NCI-H2227 (cell line): ENCODE data around the gene ELFN1.

Source experiments
- DNase-seq: peaks from one replicate; lab custom pipeline; 2025; ENCODE audit not compliant: unreplicated experiment; lab: John Stamatoyannopoulos, UW

ELFN1 gene

DNA sequence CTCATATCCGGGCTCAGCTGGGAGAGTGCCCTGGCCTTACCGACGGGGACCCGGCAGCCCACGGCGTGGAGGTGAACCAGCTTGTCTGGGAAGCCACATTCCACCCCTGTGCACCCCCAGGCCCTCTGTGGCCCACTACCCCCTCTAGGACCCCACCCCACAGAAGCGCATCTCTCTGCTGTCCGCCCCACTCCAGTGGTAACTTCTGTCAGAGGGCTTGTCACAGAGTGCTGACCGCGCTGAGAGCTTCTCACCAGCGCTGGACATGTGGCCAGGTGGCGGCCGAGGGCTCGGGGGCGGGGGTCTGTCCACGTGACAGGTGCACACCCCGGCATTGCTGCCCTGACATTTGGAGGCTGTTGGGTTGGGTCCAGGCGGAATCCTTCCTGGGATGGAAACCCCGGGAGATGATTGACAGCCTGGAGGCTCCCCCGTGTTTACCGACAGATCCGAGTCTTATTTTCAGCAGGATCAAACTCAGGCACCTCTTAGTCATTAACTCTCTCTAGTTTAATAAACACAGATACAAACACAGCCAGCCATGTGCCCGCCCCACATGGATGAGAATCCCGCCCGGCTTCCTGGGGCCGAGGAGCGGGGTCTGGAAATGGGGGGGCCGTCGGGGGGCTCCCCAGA, 5.1 kb downstream of the ELFN1 start:
- DNase-seq: no peak

DNA sequence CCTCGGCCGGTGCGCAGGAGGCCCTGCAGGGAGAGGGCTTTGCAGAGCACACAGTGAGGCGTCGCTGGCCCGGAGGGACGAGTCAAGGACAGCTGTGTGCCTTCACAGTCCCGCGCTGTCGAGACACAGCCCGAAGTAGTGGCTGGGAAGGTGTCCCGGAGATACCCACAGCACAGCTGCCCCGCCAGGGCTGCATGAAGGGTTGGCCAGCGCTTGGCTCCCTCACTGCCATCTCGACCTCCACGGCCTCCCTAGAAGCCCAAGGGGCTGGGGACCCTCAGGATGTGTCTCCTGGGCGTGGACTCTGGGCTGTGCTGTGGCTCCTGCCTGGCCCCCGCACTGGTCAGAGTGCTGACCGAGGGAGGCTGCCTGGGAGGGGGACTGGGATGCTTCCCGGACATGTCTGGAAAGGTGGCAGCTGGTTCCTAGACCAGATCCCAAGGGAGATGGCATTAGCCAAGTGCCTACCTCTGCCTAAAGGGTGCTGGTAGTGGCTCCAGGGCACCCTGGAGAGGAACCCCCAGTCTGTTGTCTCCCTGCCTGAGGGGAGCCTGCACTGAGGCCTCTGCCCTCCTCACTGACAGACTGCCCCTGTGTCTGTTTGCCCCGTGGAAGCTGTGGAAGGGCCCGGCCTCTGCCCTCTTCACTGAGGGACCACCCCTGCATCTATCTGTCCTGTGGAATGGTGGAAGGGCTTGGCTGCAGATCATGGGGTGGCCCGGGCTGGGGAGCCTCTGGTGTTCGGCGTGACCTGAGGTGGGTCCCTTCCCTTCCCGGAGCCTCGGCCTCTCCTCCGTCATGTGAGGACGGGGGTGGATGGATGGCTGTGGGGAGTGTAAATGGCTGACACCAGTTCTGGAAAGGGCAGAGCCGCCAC, 5.8 kb downstream of the ELFN1 start:
- no peak for DNase-seq

DNA sequence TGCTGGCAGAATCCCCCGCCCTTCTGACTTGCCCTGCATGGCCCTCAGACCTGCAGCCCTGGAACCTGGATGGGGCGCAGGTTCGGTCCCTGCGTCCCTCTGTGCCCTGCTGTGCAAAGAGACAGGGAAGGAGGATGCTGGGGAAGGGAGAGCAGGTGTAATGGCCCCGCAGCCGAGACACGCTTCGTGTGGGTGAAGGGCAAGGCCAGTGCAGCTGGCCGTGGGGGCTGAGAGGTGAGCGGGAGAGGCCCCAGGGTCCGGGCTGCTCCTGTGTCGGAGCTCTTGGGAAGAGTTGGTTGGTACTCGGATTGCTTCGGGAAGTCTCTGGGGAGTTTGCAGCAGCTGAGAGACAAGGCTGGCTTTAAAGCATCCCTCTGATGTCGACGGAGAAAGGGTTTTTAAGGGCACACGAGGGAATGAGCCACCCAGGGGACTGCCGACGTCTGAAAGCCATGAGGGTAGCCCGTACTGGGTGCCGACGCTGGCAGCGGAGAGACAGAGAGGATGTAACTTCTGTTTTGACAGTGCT, 6.5 kb downstream of the ELFN1 start:
- no peak for DNase-seq

DNA sequence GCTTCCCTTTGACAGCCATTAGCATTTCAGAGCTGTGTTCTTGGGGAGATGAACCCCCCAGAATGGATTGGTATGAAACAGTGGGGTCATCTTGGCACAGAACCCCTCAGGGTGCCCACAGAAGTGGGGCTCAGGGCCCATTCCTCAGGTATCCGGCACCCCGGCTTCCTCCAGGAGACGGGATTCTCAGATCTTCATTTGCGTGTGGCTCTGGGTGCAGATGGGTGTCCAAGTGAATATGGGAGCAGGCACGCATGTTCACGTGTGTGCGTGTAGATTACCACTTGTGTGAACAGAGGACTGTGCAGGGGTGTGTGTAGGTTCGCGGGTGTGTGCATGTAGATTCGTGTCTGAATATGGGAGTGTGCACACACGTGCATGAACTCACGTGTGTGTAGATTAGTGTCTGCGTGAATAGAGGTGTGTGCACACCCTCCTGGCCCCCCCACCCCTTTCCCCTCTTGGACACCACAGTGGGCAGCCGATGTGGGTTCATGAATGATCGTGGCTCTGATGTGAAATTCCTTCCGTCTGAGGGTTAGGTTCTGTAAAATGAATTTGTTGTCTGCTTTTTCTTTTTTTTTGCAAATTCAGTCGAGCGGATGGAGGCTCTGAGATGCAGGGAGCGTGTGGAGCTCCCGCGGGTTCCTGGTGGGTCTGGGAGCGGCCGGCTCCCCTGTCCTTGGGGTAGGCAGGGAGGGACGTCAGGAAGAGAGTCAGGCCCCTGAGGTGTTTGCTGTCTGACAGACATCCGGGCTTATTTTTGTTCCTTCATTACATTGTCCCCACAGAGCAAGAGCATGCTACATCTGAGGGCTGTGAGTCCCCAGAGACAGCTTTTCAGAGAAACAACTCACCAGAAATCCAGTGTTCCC, 7.4 kb downstream of the ELFN1 start:
- no peak for DNase-seq

DNA sequence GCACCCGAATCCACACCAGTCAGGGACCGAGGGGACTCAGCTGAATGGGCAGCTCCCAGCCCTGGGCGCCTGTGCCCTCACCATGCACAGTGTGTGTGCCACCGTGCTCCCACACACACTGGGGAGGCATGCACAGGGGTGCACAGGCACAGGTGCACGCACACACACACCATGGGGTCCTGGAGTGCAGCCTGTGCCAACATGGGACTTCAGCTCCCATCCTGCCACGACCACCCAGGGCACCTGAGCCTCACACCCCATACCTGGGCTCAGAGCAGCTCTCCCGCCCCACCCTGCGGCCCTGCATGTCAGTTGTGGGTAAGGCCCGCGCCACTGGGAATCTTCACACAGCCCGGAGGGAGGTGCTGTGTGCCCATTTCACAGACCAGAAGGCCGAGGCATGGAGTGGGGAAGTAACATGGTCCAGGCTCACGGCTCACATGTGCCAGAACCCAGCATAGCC, 8.0 kb downstream of the ELFN1 start:
- DNase-seq: no peak

- no peak for DNase-seq
Measured at GRCh38 chr7:1678571-1679325, 8.7 kb downstream of the ELFN1 start.

DNA sequence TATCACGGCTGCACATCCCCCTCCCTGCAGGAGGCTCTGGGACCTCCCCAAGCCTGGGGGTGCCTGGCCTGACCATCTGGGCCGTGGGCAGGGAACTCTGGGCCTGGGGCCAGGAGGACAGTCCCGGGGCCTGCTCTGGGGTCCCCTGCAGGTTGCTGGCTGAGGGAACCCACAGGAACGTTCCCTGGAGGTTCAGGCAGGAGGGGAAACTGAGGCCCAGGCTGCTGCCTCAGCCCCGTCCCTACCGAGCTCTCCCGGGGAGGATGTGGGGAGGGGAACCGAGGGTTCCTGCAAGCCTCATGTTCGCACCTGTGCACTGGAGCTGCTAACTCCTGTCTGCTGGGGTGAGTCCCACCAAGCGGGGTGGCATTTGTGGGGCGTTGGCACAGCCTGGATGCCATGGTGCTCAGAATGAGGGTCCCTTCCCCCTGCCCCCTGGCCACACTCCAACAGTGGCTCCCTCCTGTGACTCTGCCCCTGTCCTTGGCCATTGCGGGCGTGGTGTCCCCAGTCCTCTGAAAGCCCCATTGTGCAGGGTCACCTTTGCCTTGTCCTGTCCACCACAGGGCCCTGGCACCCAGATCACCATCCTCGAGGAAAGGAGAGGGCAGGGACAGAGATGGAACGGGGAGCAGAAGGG, 9.4 kb downstream of the ELFN1 start:
- no peak for DNase-seq

DNA sequence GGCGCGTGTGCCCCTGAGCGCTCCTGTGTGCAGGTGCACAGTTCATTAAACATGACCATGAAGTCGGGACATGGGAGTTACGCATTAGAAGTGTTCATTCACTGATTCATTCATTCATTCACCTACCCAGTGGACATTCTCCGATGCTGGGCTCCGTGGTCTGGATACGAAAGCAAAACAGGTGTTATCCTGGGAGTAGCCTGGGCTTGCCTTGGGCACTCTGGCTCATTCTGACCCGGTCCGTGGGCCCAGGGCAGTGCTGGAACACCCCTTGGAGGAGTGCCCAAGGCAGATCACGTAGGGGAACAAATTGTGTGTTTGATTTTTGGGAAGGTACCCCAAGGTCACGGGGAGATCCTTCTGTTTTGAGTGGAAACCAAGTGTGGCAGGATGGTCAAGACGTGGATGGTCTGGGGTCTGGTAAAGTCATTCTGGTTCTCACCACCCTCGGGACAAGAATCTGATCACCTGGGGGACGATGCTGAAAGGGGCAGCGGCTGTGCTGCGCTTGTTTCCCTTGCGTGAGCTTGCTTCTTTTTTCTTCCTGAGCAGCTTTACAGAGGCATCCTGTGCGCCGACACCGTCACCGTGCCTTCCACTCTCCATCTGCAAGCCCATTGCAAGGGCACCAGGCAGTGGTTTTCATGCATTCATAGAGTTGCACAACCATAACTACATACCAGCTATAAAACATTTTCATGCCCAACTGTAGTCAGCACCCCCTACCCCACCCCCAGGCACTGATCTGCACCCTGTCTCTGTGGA, 10.1 kb downstream of the ELFN1 start:
- DNase-seq: no peak

DNA sequence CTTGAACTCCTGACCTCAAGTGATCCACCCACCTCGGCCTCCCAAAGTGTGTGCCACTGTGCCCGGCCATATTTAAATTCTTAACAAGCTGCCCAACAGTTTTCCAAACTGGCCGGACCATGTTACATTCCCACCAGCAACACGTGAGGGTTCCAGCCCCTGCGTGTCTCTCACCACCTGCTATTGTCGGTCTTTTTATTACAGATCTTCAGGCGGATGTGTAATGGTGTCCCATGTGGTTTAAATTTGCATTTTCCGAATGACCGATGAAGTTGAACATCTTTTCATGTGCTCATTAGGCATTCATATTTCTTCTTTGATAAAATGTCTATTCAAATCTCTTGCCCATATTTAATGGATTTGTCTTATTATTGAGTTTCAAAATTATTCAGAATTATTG, 11.5 kb downstream of the ELFN1 start:
- DNase-seq: no peak

DNA sequence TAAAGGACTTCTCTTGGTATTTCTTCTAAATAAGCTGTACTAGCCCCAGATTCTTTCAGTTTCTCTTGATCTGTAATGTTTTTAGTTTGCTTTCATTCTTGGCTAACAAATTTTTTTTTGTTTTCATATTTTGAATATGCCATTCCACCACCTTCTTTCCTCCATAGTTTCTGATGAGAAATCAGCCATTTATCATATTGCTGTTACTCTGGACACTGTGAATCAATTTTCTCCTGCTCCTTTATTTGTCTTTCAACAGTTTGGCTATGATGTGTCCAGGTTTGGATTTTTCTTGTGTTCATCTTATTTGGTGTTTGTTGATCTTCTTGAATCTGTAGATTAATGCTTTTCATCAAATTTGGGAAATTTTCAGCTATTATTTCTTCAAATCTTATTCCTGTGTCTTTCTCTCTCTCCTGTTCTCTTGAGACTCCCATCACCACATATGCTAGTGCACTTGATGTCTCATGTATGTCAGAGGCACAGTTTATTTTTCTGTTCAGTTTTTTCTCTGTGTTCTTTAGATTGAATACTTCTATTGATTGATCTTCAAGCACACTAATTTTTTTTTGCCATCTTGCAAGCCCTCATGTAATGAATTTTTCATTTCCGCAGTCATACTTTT, 15.0 kb downstream of the ELFN1 start:
- no peak for DNase-seq

DNA sequence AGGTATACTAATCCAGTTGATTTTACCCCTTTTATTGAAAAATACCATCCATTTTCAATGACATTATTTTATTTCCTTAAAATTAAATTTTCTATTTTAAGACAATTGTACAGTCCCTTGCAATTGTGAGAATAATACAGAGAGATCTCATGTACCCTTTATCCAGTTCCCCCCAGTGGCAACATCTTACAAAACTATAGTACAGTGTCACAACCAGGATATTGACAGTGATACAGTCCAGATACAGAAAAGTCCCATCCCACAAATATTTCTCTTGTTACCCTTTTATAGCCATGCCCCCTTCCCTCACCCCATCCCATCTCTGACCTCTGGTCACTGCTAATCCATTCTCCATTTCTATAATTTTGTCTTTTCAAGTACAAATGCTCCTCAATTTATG, 18.5 kb downstream of the ELFN1 start:
- no peak for DNase-seq

GRCh38 chr7:1689311-1689710, 19.2 kb downstream of the ELFN1 start:
- DNase-seq: peak; percentile 15

DNA sequence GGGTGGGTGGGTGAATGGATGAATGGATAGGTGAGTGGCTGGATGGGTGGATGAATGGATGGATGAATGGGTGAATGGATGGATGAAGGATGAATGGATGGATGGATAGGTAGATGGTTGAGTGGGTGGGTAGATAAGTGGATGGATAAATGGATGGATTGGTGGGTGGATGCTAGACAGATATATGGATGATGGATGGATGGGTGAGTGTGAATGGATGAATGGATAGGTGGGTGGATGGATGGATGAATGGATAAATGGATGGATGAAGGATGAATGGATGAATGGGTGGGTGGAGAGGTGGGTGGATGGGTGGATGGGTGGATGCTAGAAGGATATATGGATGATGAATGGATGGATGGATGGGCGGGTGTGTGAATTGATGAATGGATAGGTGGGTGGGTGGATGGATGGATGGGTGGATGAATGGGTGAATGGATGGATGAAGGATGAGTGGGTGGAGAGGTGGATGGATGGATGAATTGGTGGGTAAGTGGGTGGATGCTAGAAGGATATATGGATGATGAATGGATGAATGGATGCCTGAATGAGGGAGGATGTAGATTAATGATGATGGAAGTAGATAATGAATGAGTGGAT, 20.4 kb downstream of the ELFN1 start:
- DNase-seq: no peak

DNA sequence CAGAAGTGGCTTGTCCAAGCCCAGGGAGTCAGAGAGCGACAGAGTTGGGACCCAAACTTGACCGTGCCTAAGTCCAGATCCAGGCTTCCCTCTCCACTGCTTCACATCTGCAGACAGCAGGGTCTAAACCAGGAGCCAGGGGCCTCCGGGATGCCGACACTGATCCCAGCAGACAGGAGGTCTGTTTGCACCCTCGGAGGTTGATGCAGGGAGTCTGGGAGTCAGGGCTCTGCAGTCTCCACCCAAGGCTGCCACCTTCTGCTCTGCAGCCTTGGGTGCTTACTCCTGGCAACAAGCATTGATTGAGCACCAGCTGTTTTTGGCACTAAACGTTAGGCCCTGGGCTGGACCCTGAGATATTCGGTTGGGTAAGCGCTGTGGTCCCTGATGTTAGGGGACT, 21.0 kb downstream of the ELFN1 start:
- DNase-seq: no peak

DNA sequence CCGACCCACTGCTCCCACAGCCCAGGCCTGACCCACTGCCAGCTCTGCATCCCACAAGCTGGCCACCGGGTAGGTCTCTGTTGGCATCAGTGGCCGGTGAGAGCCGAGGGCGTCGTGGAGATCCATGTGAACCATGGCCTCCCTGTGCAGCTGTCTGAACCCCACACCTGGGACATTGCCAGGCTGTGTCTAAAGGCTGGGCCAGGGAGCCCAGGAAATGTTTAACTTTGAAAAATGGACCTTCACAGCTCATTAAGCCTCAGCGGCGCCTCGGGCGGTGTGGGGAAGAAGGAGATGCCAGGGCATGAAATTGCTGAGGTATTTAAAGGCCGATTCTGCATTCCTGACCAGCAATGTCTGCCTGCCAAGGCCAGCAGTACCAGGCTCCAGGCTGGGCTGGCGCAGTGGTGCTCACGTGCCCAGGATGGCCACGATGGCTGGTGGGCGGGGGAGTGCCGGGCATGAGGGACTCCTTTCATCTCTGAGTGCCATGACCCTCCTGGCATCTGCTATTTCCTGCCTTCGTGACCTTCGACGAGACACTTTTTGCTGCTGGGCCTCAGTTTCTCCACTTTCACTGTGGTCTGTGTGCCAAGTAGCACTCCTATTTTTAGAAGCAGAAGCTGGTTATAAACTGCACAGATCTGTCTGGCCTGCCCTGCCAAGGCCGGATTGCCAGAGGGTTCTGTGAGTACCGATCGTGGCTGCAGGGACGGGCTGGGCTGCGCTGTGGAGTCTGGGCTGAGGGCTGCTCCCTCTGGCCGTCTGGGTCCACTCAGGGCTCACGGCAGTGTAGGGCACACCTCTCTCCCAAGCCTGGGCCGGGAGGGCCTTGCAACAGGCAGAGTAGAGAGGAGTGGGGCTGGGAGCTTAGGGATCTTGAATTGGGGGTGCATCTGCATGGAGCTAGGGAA, 21.8 kb downstream of the ELFN1 start:
- no peak for DNase-seq

- DNase-seq: no peak
Measured at GRCh38 chr7:1692515-1693418, 22.7 kb downstream of the ELFN1 start.
